ENCODE measurements around the gene CRYBG2.

DNA sequence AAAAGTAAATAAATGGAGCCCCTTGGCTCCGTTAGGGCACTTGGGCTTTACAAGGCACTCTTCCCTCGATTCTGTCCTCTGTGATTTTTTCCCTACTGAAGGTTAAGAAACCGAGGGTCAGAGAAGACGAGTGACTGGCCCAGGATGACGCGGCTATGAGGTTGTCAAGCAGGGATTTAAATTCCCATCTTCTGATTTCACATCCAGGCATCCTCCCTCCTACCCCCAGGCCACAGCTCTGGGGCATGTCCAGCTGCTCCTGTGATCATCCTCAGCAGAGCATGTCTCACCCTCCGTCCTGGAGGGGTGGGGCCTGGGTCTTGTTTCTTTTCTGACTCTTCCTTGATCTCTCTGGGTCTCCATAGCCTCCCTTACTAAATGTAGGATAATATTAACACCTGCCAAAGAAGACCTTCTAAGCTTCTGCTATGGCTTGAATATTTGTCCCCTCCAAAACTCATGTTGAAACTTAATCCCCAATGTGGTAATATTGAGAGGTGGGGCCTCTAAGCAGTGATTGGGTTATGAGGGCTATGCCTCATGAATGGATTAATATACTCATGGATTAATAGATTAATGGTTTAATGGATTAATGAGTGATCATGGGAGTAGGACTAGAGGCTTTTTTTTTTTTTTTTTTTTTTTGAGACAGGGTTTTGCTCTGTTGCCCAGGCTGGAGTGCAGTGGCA is 4.6 kb downstream of the CRYBG2 start:
- TF ChIP-seq POLR2AphosphoS5 (IDR thresholded peaks at IDR 0.05; ENCODE audit: low read depth, low read length) (no peak), SIN3A (IDR thresholded peaks at IDR 0.05; ENCODE audit: borderline replicate concordance, insufficient read depth, low read length) (no peak), TAF1 (IDR thresholded peaks at IDR 0.05; ENCODE audit: borderline replicate concordance, insufficient read depth, low read length) (no peak), FOXP2 (optimal IDR thresholded peaks at IDR 0.05; ENCODE audit: borderline replicate concordance, extremely low read depth, extremely low read length, insufficient read depth) (no peak)
- TF ChIP-seq, protein P1, sequence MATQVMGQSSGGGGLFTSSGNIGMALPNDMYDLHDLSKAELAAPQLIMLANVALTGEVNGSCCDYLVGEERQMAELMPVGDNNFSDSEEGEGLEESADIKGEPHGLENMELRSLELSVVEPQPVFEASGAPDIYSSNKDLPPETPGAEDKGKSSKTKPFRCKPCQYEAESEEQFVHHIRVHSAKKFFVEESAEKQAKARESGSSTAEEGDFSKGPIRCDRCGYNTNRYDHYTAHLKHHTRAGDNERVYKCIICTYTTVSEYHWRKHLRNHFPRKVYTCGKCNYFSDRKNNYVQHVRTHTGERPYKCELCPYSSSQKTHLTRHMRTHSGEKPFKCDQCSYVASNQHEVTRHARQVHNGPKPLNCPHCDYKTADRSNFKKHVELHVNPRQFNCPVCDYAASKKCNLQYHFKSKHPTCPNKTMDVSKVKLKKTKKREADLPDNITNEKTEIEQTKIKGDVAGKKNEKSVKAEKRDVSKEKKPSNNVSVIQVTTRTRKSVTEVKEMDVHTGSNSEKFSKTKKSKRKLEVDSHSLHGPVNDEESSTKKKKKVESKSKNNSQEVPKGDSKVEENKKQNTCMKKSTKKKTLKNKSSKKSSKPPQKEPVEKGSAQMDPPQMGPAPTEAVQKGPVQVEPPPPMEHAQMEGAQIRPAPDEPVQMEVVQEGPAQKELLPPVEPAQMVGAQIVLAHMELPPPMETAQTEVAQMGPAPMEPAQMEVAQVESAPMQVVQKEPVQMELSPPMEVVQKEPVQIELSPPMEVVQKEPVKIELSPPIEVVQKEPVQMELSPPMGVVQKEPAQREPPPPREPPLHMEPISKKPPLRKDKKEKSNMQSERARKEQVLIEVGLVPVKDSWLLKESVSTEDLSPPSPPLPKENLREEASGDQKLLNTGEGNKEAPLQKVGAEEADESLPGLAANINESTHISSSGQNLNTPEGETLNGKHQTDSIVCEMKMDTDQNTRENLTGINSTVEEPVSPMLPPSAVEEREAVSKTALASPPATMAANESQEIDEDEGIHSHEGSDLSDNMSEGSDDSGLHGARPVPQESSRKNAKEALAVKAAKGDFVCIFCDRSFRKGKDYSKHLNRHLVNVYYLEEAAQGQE (IDR thresholded peaks at IDR 0.05; ENCODE audit: insufficient read depth in 1 of 2, low read depth in 2 of 2, low read length in 2 of 2): no peak
